ENCODE results near the gene FPGT. TPM values are rescaled to one million over a fixed set of nuclear protein-coding genes. Genes with fewer than 3 reads are reported as not detected.
A peak's percentile ranks its signal among the peaks of the same experiment; 100 is the strongest.

FPGT gene
- total and polyA plus RNA-seq, 4 donors = 5.2 to 19.2 (median 10.0) TPM

DNA sequence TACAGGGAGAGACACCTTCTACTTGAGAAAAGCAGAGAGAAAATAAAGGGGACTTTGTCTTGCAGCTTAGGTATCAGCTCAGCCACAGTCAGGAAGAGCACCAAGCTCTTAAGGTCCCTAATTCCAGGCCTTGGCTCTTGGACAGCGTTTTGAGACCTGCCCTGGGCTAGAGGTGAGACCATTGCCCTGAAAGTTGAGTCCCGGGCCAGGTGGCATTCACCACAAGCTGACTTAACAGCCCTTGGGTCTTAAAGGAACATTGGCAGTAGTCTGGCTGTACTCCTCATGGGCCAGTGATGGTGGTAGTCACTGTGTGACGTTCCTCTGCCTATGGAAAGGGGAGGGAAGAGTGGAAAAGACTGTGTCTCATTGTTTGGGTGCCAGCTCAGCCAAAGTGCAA is 25.4 kb downstream of the FPGT start:
- TF ChIP-seq, protein P1, sequence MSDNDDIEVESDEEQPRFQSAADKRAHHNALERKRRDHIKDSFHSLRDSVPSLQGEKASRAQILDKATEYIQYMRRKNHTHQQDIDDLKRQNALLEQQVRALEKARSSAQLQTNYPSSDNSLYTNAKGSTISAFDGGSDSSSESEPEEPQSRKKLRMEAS (IDR thresholded peaks at IDR 0.05) = no peak
- TF ChIP-seq HNF4G (IDR thresholded peaks at IDR 0.05) = no peak
- Histone ChIP-seq H3K27me3 (ENCODE audit: control insufficient read depth in 4 of 4, insufficient read depth in 4 of 4, low read length in 3 of 4) (no peaks in the 10 kb centered on the region), H3K4me3 (ENCODE audit: low read depth in 1 of 3, low read length in 3 of 3) (peak overlapping the region in 1 of 3 donors; percentile 7), H3K9me3 (ENCODE audit: control insufficient read depth in 4 of 4, low read length in 3 of 4) (peaks cover 2 to 14% (median 10%) of the 10 kb centered on the region in 4 donors), H3K27ac (ENCODE audit: low read depth in 1 of 2, low read length in 2 of 2) (no peak overlapping the region), H3K9ac (ENCODE audit: low read depth in 1 of 2, low read length in 2 of 2) (no peak overlapping the region), H3K4me1 (ENCODE audit: control insufficient read depth in 4 of 4, insufficient read depth in 4 of 4, low read length in 3 of 4) (no peaks in the 10 kb centered on the region), H3K36me3 (ENCODE audit: control insufficient read depth in 4 of 4, insufficient read depth in 3 of 4, low read depth in 1 of 4, low read length in 3 of 4) (peaks cover 0 to 1% (median 0%) of the 10 kb centered on the region in 4 donors)
- no peak for DNase-seq (ENCODE audit: low spot score)
- WGBS = 67% methylated on average over 3 of the region's 3 CpGs

DNA sequence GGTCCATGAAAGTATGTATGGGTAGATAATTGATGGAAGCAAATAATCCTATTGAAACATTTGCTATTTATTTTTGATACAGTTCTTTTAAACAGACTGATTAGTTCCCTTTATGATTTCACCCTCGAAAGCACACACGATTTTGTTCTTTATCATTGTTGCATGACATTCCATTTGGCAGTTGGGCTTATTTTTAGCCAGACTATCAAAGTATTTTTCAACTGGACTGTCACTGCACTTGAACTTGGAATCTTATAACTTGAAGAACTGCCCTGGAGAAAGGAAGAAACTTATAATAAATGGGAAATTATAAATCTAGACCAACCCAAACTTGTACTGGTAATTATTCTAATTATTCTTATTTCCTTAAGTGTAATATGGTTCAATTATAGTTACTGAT is 37.1 kb downstream of the FPGT start, which contains the start of gene TNNI3K:
TSS of gene TNNI3K (plus strand) at position 235 of the 400 bp plus-strand sequence. CDS start at position 300, 65 bp downstream.
- TF ChIP-seq HNF4G (IDR thresholded peaks at IDR 0.05) = no peak
- TF ChIP-seq GABPA (IDR thresholded peaks at IDR 0.05 in 1 of 2, conservative IDR thresholded peaks at IDR 0.05 in 1 of 2) = no peak
- H3K36me3 ChIP-seq (ENCODE audit: control insufficient read depth in 4 of 4, insufficient read depth in 3 of 4, low read depth in 1 of 4, low read length in 3 of 4) = no peaks in the 10 kb centered on the region
- 73% methylated on average over 2 of the region's 2 CpGs for WGBS
- no peak within 1 kb of the TSS for H3K27ac ChIP-seq (ENCODE audit: low read depth in 1 of 2, low read length in 2 of 2)
- peaks cover 0 to 2% (median 1%) of the 10 kb centered on the region in 4 donors for H3K9me3 ChIP-seq (ENCODE audit: control insufficient read depth in 4 of 4, low read length in 3 of 4)
- no peak for DNase-seq (ENCODE audit: low spot score)
- H3K4me1 ChIP-seq (ENCODE audit: control insufficient read depth in 4 of 4, insufficient read depth in 4 of 4, low read length in 3 of 4) = no peaks in the 10 kb centered on the region
- H3K4me3 ChIP-seq (ENCODE audit: low read depth in 1 of 3, low read length in 3 of 3) = no peak within 1 kb of the TSS
- H3K27me3 ChIP-seq (ENCODE audit: control insufficient read depth in 4 of 4, insufficient read depth in 4 of 4, low read length in 3 of 4) = no peaks in the 10 kb centered on the region
- no peak within 1 kb of the TSS for H3K9ac ChIP-seq (ENCODE audit: low read depth in 1 of 2, low read length in 2 of 2)

DNA sequence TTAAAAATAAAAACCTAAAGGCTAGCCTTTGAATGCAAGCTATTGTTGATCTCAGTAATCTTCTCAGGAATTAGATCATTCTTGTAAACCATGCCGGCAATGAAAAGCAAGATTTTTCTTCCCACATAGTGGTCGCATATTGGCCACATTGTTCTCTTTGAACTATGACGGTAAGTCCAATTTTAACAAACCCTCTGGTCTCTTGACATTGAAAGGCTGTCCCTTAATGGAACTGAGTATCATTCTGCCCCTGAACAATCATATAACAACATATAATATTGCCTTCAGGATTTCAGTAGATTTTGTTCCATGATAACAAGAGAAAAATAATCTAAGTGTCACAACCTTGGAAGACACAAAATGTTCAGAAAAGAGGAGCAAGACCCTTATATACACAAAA is 38.4 kb downstream of the FPGT start:
- Histone ChIP-seq H3K27ac (ENCODE audit: low read depth in 1 of 2, low read length in 2 of 2) (no peak overlapping the region), H3K36me3 (ENCODE audit: control insufficient read depth in 4 of 4, insufficient read depth in 3 of 4, low read depth in 1 of 4, low read length in 3 of 4) (no peaks in the 10 kb centered on the region), H3K27me3 (ENCODE audit: control insufficient read depth in 4 of 4, insufficient read depth in 4 of 4, low read length in 3 of 4) (no peaks in the 10 kb centered on the region), H3K4me3 (ENCODE audit: low read depth in 1 of 3, low read length in 3 of 3) (no peak overlapping the region), H3K9me3 (ENCODE audit: control insufficient read depth in 4 of 4, low read length in 3 of 4) (no peaks in the 10 kb centered on the region), H3K9ac (ENCODE audit: low read depth in 1 of 2, low read length in 2 of 2) (no peak overlapping the region), H3K4me1 (ENCODE audit: control insufficient read depth in 4 of 4, insufficient read depth in 4 of 4, low read length in 3 of 4) (no peaks in the 10 kb centered on the region)
- DNase-seq (ENCODE audit: low spot score) = no peak
- TF ChIP-seq, protein P2, sequence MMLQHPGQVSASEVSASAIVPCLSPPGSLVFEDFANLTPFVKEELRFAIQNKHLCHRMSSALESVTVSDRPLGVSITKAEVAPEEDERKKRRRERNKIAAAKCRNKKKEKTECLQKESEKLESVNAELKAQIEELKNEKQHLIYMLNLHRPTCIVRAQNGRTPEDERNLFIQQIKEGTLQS (IDR thresholded peaks at IDR 0.05) = no peak
- TF ChIP-seq, protein P3, sequence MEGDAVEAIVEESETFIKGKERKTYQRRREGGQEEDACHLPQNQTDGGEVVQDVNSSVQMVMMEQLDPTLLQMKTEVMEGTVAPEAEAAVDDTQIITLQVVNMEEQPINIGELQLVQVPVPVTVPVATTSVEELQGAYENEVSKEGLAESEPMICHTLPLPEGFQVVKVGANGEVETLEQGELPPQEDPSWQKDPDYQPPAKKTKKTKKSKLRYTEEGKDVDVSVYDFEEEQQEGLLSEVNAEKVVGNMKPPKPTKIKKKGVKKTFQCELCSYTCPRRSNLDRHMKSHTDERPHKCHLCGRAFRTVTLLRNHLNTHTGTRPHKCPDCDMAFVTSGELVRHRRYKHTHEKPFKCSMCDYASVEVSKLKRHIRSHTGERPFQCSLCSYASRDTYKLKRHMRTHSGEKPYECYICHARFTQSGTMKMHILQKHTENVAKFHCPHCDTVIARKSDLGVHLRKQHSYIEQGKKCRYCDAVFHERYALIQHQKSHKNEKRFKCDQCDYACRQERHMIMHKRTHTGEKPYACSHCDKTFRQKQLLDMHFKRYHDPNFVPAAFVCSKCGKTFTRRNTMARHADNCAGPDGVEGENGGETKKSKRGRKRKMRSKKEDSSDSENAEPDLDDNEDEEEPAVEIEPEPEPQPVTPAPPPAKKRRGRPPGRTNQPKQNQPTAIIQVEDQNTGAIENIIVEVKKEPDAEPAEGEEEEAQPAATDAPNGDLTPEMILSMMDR (IDR thresholded peaks at IDR 0.05; ENCODE audit: low read depth, low read length, missing input control) = no peak
- TF ChIP-seq, protein P4, sequence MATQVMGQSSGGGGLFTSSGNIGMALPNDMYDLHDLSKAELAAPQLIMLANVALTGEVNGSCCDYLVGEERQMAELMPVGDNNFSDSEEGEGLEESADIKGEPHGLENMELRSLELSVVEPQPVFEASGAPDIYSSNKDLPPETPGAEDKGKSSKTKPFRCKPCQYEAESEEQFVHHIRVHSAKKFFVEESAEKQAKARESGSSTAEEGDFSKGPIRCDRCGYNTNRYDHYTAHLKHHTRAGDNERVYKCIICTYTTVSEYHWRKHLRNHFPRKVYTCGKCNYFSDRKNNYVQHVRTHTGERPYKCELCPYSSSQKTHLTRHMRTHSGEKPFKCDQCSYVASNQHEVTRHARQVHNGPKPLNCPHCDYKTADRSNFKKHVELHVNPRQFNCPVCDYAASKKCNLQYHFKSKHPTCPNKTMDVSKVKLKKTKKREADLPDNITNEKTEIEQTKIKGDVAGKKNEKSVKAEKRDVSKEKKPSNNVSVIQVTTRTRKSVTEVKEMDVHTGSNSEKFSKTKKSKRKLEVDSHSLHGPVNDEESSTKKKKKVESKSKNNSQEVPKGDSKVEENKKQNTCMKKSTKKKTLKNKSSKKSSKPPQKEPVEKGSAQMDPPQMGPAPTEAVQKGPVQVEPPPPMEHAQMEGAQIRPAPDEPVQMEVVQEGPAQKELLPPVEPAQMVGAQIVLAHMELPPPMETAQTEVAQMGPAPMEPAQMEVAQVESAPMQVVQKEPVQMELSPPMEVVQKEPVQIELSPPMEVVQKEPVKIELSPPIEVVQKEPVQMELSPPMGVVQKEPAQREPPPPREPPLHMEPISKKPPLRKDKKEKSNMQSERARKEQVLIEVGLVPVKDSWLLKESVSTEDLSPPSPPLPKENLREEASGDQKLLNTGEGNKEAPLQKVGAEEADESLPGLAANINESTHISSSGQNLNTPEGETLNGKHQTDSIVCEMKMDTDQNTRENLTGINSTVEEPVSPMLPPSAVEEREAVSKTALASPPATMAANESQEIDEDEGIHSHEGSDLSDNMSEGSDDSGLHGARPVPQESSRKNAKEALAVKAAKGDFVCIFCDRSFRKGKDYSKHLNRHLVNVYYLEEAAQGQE (IDR thresholded peaks at IDR 0.05) = no peak
- no peak for TF ChIP-seq NR2F2 (IDR thresholded peaks at IDR 0.05)
- TF ChIP-seq YY1 (IDR thresholded peaks at IDR 0.05) = no peak
- TF ChIP-seq FOXA1 (IDR thresholded peaks at IDR 0.05) = no peak
- WGBS = 94% methylated on average over 3 of the region's 3 CpGs

Data from liver (tissue), 9 donors.